ENCODE results near the gene NEUROD4.

The NEUROD4 gene

GRCh38 chr12:54996205-54996604 is 23.6 kb upstream of the NEUROD4 start:
- Histone ChIP-seq H3K27ac (ENCODE audit: insufficient read depth, low read depth, low read length, poor library complexity, severe bottlenecking) (no peak overlapping the region), H3K4me3 (ENCODE audit: insufficient read depth, low read depth, low read length) (no peak overlapping the region), H3K36me3 (ENCODE audit: control insufficient read depth, insufficient read depth, low read length) (no peaks in the 10 kb centered on the region), H3K27me3 (ENCODE audit: control insufficient read depth, insufficient read depth, low read length, poor library complexity, severe bottlenecking) (no peaks in the 10 kb centered on the region), H3K9me3 (ENCODE audit: control insufficient read depth, low read length) (no peaks in the 10 kb centered on the region), H3K4me1 (ENCODE audit: control insufficient read depth, insufficient read depth, low read length) (peaks cover 10% of the 10 kb centered on the region)
- 91 to 93% methylated on average over 5 of the region's 5 CpGs for WGBS, 2 experiments

GRCh38 chr12:54997929-54998522 is 21.7 kb upstream of the NEUROD4 start:
- Histone ChIP-seq H3K4me1 (ENCODE audit: control insufficient read depth, insufficient read depth, low read length) (peaks cover 10% of the 10 kb centered on the region), H3K27ac (ENCODE audit: insufficient read depth, low read depth, low read length, poor library complexity, severe bottlenecking) (no peak overlapping the region), H3K36me3 (ENCODE audit: control insufficient read depth, insufficient read depth, low read length) (no peaks in the 10 kb centered on the region), H3K27me3 (ENCODE audit: control insufficient read depth, insufficient read depth, low read length, poor library complexity, severe bottlenecking) (no peaks in the 10 kb centered on the region), H3K4me3 (ENCODE audit: insufficient read depth, low read depth, low read length) (no peak overlapping the region), H3K9me3 (ENCODE audit: control insufficient read depth, low read length) (no peaks in the 10 kb centered on the region)
- 34 to 35% methylated on average over 4 of the region's 4 CpGs for WGBS, 2 experiments

GRCh38 chr12:54998958-54999510 is 20.7 kb upstream of the NEUROD4 start:
- 94 to 98% methylated on average over 5 of the region's 5 CpGs for WGBS, 2 experiments
- H3K4me1 ChIP-seq (ENCODE audit: control insufficient read depth, insufficient read depth, low read length), result peaks cover 10% of the 10 kb centered on the region
- no peak overlapping the region for H3K27ac ChIP-seq (ENCODE audit: insufficient read depth, low read depth, low read length, poor library complexity, severe bottlenecking)
- no peaks in the 10 kb centered on the region for H3K27me3 ChIP-seq (ENCODE audit: control insufficient read depth, insufficient read depth, low read length, poor library complexity, severe bottlenecking)
- no peaks in the 10 kb centered on the region for H3K9me3 ChIP-seq (ENCODE audit: control insufficient read depth, low read length)
- no peak overlapping the region for H3K4me3 ChIP-seq (ENCODE audit: insufficient read depth, low read depth, low read length)
- no peaks in the 10 kb centered on the region for H3K36me3 ChIP-seq (ENCODE audit: control insufficient read depth, insufficient read depth, low read length)

- Histone ChIP-seq H3K27ac (ENCODE audit: insufficient read depth, low read depth, low read length, poor library complexity, severe bottlenecking) (no peak overlapping the region), H3K4me3 (ENCODE audit: insufficient read depth, low read depth, low read length) (no peak overlapping the region), H3K36me3 (ENCODE audit: control insufficient read depth, insufficient read depth, low read length) (no peaks in the 10 kb centered on the region), H3K9me3 (ENCODE audit: control insufficient read depth, low read length) (no peaks in the 10 kb centered on the region), H3K4me1 (ENCODE audit: control insufficient read depth, insufficient read depth, low read length) (peaks cover 10% of the 10 kb centered on the region), H3K27me3 (ENCODE audit: control insufficient read depth, insufficient read depth, low read length, poor library complexity, severe bottlenecking) (no peaks in the 10 kb centered on the region)
- whole genome bisulfite sequencing, 2 experiments, result 92 to 96% methylated on average over 4 of the region's 4 CpGs
Measured at GRCh38 chr12:55001198-55001868, 18.4 kb upstream of the NEUROD4 start.

- WGBS, 2 experiments, result 90 to 93% methylated on average over 2 of the region's 2 CpGs
- Histone ChIP-seq H3K27ac (ENCODE audit: insufficient read depth, low read depth, low read length, poor library complexity, severe bottlenecking) (no peak overlapping the region), H3K4me1 (ENCODE audit: control insufficient read depth, insufficient read depth, low read length) (peaks cover 9% of the 10 kb centered on the region), H3K36me3 (ENCODE audit: control insufficient read depth, insufficient read depth, low read length) (no peaks in the 10 kb centered on the region), H3K4me3 (ENCODE audit: insufficient read depth, low read depth, low read length) (no peak overlapping the region), H3K9me3 (ENCODE audit: control insufficient read depth, low read length) (no peaks in the 10 kb centered on the region), H3K27me3 (ENCODE audit: control insufficient read depth, insufficient read depth, low read length, poor library complexity, severe bottlenecking) (no peaks in the 10 kb centered on the region)
Measured at GRCh38 chr12:55002355-55002754, 17.4 kb upstream of the NEUROD4 start.

GRCh38 chr12:55008944-55009585 is 10.7 kb upstream of the NEUROD4 start:
- H3K36me3 ChIP-seq (ENCODE audit: control insufficient read depth, insufficient read depth, low read length), result no peaks in the 10 kb centered on the region
- no peak overlapping the region for H3K4me3 ChIP-seq (ENCODE audit: insufficient read depth, low read depth, low read length)
- peak overlapping the region; percentile 64 for H3K27ac ChIP-seq (ENCODE audit: insufficient read depth, low read depth, low read length, poor library complexity, severe bottlenecking)
- H3K9me3 ChIP-seq (ENCODE audit: control insufficient read depth, low read length), result no peaks in the 10 kb centered on the region
- H3K4me1 ChIP-seq (ENCODE audit: control insufficient read depth, insufficient read depth, low read length), result peaks cover 10% of the 10 kb centered on the region
- H3K27me3 ChIP-seq (ENCODE audit: control insufficient read depth, insufficient read depth, low read length, poor library complexity, severe bottlenecking), result no peaks in the 10 kb centered on the region
- WGBS, 2 experiments, result 47 to 49% methylated on average over 6 of the region's 6 CpGs

- Histone ChIP-seq H3K27me3 (ENCODE audit: control insufficient read depth, insufficient read depth, low read length, poor library complexity, severe bottlenecking) (peaks cover 7% of the 10 kb centered on the region), H3K9me3 (ENCODE audit: control insufficient read depth, low read length) (no peaks in the 10 kb centered on the region), H3K36me3 (ENCODE audit: control insufficient read depth, insufficient read depth, low read length) (no peaks in the 10 kb centered on the region), H3K27ac (ENCODE audit: insufficient read depth, low read depth, low read length, poor library complexity, severe bottlenecking) (peak overlapping the region; percentile 32), H3K4me1 (ENCODE audit: control insufficient read depth, insufficient read depth, low read length) (peaks cover 16% of the 10 kb centered on the region), H3K4me3 (ENCODE audit: insufficient read depth, low read depth, low read length) (no peak overlapping the region)
- whole genome bisulfite sequencing, 2 experiments, result 70 to 81% methylated on average over 3 of the region's 3 CpGs
Measured at GRCh38 chr12:55017416-55017925, 2.3 kb upstream of the NEUROD4 start.

GRCh38 chr12:55024575-55024974 is 4.8 kb downstream of the NEUROD4 start:
- no peak overlapping the region for H3K27ac ChIP-seq (ENCODE audit: insufficient read depth, low read depth, low read length, poor library complexity, severe bottlenecking)
- H3K27me3 ChIP-seq (ENCODE audit: control insufficient read depth, insufficient read depth, low read length, poor library complexity, severe bottlenecking), result peaks cover 7% of the 10 kb centered on the region
- H3K4me3 ChIP-seq (ENCODE audit: insufficient read depth, low read depth, low read length), result no peak overlapping the region
- H3K9me3 ChIP-seq (ENCODE audit: control insufficient read depth, low read length), result no peaks in the 10 kb centered on the region
- 67 to 88% methylated on average over 1 to 2 of the region's 2 CpGs for WGBS, 2 experiments
- H3K4me1 ChIP-seq (ENCODE audit: control insufficient read depth, insufficient read depth, low read length), result peaks cover 4% of the 10 kb centered on the region
- H3K36me3 ChIP-seq (ENCODE audit: control insufficient read depth, insufficient read depth, low read length), result no peaks in the 10 kb centered on the region

- Histone ChIP-seq H3K27me3 (ENCODE audit: control insufficient read depth, insufficient read depth, low read length, poor library complexity, severe bottlenecking) (peaks cover 6% of the 10 kb centered on the region), H3K36me3 (ENCODE audit: control insufficient read depth, insufficient read depth, low read length) (no peaks in the 10 kb centered on the region), H3K4me1 (ENCODE audit: control insufficient read depth, insufficient read depth, low read length) (no peaks in the 10 kb centered on the region), H3K9me3 (ENCODE audit: control insufficient read depth, low read length) (no peaks in the 10 kb centered on the region), H3K27ac (ENCODE audit: insufficient read depth, low read depth, low read length, poor library complexity, severe bottlenecking) (no peak overlapping the region), H3K4me3 (ENCODE audit: insufficient read depth, low read depth, low read length) (no peak overlapping the region)
- 93 to 94% methylated on average over 2 of the region's 2 CpGs for WGBS, 2 experiments
Measured at GRCh38 chr12:55025508-55025907, 5.7 kb downstream of the NEUROD4 start.

GRCh38 chr12:55034218-55034617 is 14.4 kb downstream of the NEUROD4 start:
- Histone ChIP-seq H3K27me3 (ENCODE audit: control insufficient read depth, insufficient read depth, low read length, poor library complexity, severe bottlenecking) (no peaks in the 10 kb centered on the region), H3K4me3 (ENCODE audit: insufficient read depth, low read depth, low read length) (no peak overlapping the region), H3K9me3 (ENCODE audit: control insufficient read depth, low read length) (no peaks in the 10 kb centered on the region), H3K36me3 (ENCODE audit: control insufficient read depth, insufficient read depth, low read length) (no peaks in the 10 kb centered on the region), H3K4me1 (ENCODE audit: control insufficient read depth, insufficient read depth, low read length) (peaks cover 9% of the 10 kb centered on the region), H3K27ac (ENCODE audit: insufficient read depth, low read depth, low read length, poor library complexity, severe bottlenecking) (no peak overlapping the region)
- WGBS, 2 experiments, result 76 to 83% methylated on average over 6 of the region's 6 CpGs
